H1 (cell line): ENCODE data around the gene GALNT9. TPM values are rescaled to one million over a fixed set of nuclear protein-coding genes. Genes with fewer than 3 reads are reported as not detected.

Experiments used
- CHD1 ChIP-seq: IDR thresholded peaks from 2 replicates; pipeline ENCODE4 v1.6.1; 2012; ENCODE audit warnings: low read depth, low read length, improper control_type of control experiment
- GTF2F1 ChIP-seq: IDR thresholded peaks from 2 replicates; pipeline ENCODE4 v1.6.1; 2012; ENCODE audit warnings: low read depth, low read length, improper control_type of control experiment, borderline replicate concordance
- HDAC6 ChIP-seq: IDR thresholded peaks from one replicate; pipeline ENCODE4 v1.7.1; 2012; ENCODE audit warnings: low read depth, mild to moderate bottlenecking, inconsistent platforms, low read length, moderate library complexity
- RNF2 ChIP-seq: fragments of 200-900, 300-1000 bp; sonication (generic); IDR thresholded peaks from 2 replicates; pipeline ENCODE4 v1.7.1; 2016; ENCODE audit warnings: borderline replicate concordance, low read depth, mild to moderate bottlenecking, antibody characterized with exemption, low read length; ENCODE audit not compliant: poor library complexity, severe bottlenecking; ENCODE audit errors: missing control alignments
- SIRT6 ChIP-seq: IDR thresholded peaks from one replicate; pipeline ENCODE4 v1.7.1; 2012; ENCODE audit warnings: low read length, inconsistent platforms
- SP4 ChIP-seq: IDR thresholded peaks from 2 replicates; pipeline ENCODE4 v1.6.1; 2012; ENCODE audit warnings: low read length, inconsistent platforms
- TCF12 ChIP-seq: IDR thresholded peaks from 2 replicates; pipeline ENCODE4 v1.6.1; 2011; ENCODE audit warnings: low read depth, mild to moderate bottlenecking, low read length
- TEAD4 ChIP-seq: IDR thresholded peaks from 2 replicates; pipeline ENCODE4 v1.6.1; 2012; ENCODE audit warnings: low read depth, low read length, inconsistent platforms, mixed read lengths
- polyA plus RNA-seq, 7 experiments: library from polyadenylated mRNA; depleted of rRNA in 3 of 7; stranded (reverse) in 5 of 7; unstranded in 2 of 7; fragments of >200 nt in 5 of 7; fragments of 200-250 nt in 2 of 7; gene quantifications; 1 replicate in 5 of 7; 2 replicates in 1 of 7; 4 replicates in 1 of 7; pipeline versions ENCODE4 v1.2.1 to v1.2.3, GENCODE V29; 2011 to 2013; ENCODE audit warnings: missing spikeins in 2 of 7, mixed read lengths in 2 of 7
- total RNA-seq: library from RNA; stranded (reverse); fragmentation: NEBNext Ultra II Directional; extraction: Animal tissue kit (Norgen Biotek cat#: 25700); gene quantifications from 2 replicates; pipeline ENCODE4 v1.2.1, GENCODE V29; 2021

GALNT9 gene
- total and polyA plus RNA-seq, 2 of the 8 experiments (the other 6 are each of a cell fraction or from before 2014, with no cell fraction given): 2.0 to 3.6 TPM

DNA sequence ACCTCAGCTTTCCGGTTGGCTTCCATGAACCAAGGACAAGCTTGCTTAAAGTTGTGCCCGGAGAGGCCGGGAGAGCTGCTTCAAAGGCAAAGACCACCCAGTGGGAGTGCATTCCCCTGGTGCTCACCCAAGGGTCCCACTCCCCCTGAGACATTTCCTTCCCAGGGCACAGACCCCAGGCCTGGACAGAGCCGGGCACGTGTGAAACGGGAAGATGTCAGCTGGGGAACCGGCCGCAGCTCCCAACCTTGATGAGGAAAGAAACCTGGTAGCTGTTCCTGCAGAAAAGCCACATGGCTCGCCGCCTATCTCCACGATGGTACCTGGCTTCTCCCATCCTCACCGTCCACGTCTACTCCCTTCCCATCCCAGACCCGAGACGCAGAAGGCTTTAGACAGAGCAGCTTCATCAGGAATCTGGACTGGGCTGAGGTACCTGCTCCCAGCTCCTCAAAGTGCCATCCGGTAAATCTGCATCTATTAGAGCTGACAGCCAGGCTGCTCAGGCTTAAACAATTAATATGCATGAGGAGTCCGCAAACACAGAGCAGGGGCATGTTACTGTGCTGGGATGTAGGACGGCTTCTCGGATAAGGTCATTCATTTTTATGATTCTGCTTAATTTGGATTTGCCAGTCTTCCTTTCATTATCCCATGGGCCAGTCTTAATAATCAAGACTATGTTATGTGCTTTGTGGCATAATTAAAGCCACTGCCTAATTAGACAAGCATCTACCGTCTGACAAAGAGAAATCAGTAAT lies 53.1 kb downstream of the GALNT9 start (continued):
- TF ChIP-seq RNF2 (no peak), GTF2F1 (no peak), HDAC6 (no peak), TCF12 (no peak), SP4 (no peak), TEAD4 (no peak), SIRT6 (no peak), CHD1 (no peak)
- TF ChIP-seq, all 59 proteins: peak for 0
